IMR-90 (cell line): ENCODE data around the gene MCTP1. TPM values are rescaled to one million over a fixed set of nuclear protein-coding genes. Genes with fewer than 3 reads are reported as not detected.

Experiments
- ATAC-seq: fragments of 200-7000 bp; cut with Tn5 transposase; 2 replicates; pipeline ENCODE4 v1.9.1; 2020; ENCODE audit warnings: low read depth, mild to moderate bottlenecking, moderate library complexity
- BruUV-seq: library from RNA; stranded (reverse); fragments of 400-500 nt; replicated peaks from 2 replicates; lab custom pipeline; 2021; lab: Mats Ljungman, UMichigan
- CTCF ChIA-PET: fragments of 300-600 bp; formaldehyde crosslinking; extraction: SDS; loops from one replicate; lab custom pipeline; 2021; ENCODE audit warnings: antibody characterized with exemption; lab: Yijun Ruan, JAX
- POLR2A ChIA-PET: fragments of 300-600 bp; sonication (Branson Sonifier 250); formaldehyde crosslinking; loops from one replicate; lab custom pipeline; 2022; ENCODE audit warnings: antibody characterized with exemption; ENCODE audit not compliant: unreplicated experiment; lab: Charles Lee
- DNase-seq: peaks from one replicate; pipeline ENCODE4 v3.0.0; 2013
- H2AFZ ChIP-seq: replicated peaks from 2 replicates; pipeline ENCODE3; 2013; ENCODE audit warnings: low read length, mild to moderate bottlenecking; ENCODE audit not compliant: poor library complexity
- H2AK5ac ChIP-seq: 2 replicates; pipeline ENCODE4 v1.6.1; 2013; ENCODE audit warnings: low read depth, low read length, inconsistent platforms
- H2AK9ac ChIP-seq: replicated peaks from 2 replicates; pipeline ENCODE3; 2013; ENCODE audit warnings: mild to moderate bottlenecking, low read depth, low read length, moderate library complexity; ENCODE audit not compliant: poor library complexity
- H2BK120ac ChIP-seq: 2 replicates; pipeline ENCODE4 v1.6.1; 2013; ENCODE audit warnings: low read depth, low read length, inconsistent platforms
- H2BK15ac ChIP-seq: 3 replicates; pipeline ENCODE4 v1.6.1; 2013; ENCODE audit warnings: low read depth, low read length, inconsistent platforms
- H2BK20ac ChIP-seq: 2 replicates; pipeline ENCODE4 v1.6.1; 2013; ENCODE audit warnings: low read depth, mild to moderate bottlenecking, inconsistent platforms, low read length, moderate library complexity
- H2BK5ac ChIP-seq: 2 replicates; pipeline ENCODE4 v1.6.1; 2013; ENCODE audit warnings: mild to moderate bottlenecking, low read depth, low read length, inconsistent platforms; ENCODE audit not compliant: poor library complexity, severe bottlenecking
- H3K14ac ChIP-seq: replicated peaks from 2 replicates; pipeline ENCODE4 v1.6.1; 2013; ENCODE audit warnings: low read depth, low read length, inconsistent platforms
- H3K18ac ChIP-seq: 2 replicates; pipeline ENCODE4 v1.6.1; 2013; ENCODE audit warnings: low read depth, low read length, control low read depth
- H3K23ac ChIP-seq: 2 replicates; pipeline ENCODE4 v1.6.1; 2013; ENCODE audit warnings: low read depth, low read length, inconsistent platforms
- H3K27ac ChIP-seq: 2 replicates; pipeline ENCODE4 v1.5.1; 2013; ENCODE audit warnings: mild to moderate bottlenecking, control low read depth, low read length; ENCODE audit not compliant: insufficient read depth
- H3K27me3 ChIP-seq: 2 replicates; pipeline ENCODE4 v1.6.1; 2013; ENCODE audit warnings: low read length; ENCODE audit not compliant: control insufficient read depth, insufficient read depth
- H3K36me3 ChIP-seq: 2 replicates; pipeline ENCODE4 v1.6.1; 2013; ENCODE audit warnings: low read length, mixed read lengths; ENCODE audit not compliant: control insufficient read depth, insufficient read depth
- H3K4ac ChIP-seq: 2 replicates; pipeline ENCODE4 v1.6.1; 2013; ENCODE audit warnings: low read depth, low read length, inconsistent platforms
- H3K4me1 ChIP-seq: 2 replicates; pipeline ENCODE4 v1.6.1; 2013; ENCODE audit warnings: low read length, mixed read lengths; ENCODE audit not compliant: control insufficient read depth, insufficient read depth
- H3K4me2 ChIP-seq: 2 replicates; pipeline ENCODE4 v1.6.1; 2013; ENCODE audit warnings: low read depth, mild to moderate bottlenecking, control low read depth, low read length, moderate library complexity
- H3K4me3 ChIP-seq: 2 replicates; pipeline ENCODE4 v1.5.1; 2013; ENCODE audit warnings: low read depth, mild to moderate bottlenecking, control low read depth, low read length, moderate library complexity; ENCODE audit not compliant: insufficient read depth
- H3K56ac ChIP-seq: 2 replicates; pipeline ENCODE4 v1.6.1; 2013; ENCODE audit warnings: low read length, inconsistent platforms; ENCODE audit not compliant: insufficient read depth; ENCODE audit errors: extremely low read depth
- H3K79me1 ChIP-seq, 2 experiments: 2 replicates each; pipeline ENCODE4 v1.6.1; 2013; ENCODE audit warnings: low read length in 2 of 2, inconsistent platforms in 1 of 2, low read depth in 1 of 2
- H3K9ac ChIP-seq: 2 replicates; pipeline ENCODE4 v1.6.1; 2013; ENCODE audit warnings: low read depth, low read length, control low read depth
- H3K9me1 ChIP-seq: 2 replicates; pipeline ENCODE4 v1.6.1; 2013; ENCODE audit warnings: low read length, inconsistent platforms; ENCODE audit not compliant: insufficient read depth
- H3K9me3 ChIP-seq: 2 replicates; pipeline ENCODE4 v1.6.1; 2013; ENCODE audit warnings: low read length; ENCODE audit not compliant: control insufficient read depth, insufficient read depth
- H4K20me1 ChIP-seq: 2 replicates; pipeline ENCODE4 v1.6.1; 2013; ENCODE audit warnings: low read length, inconsistent platforms; ENCODE audit not compliant: insufficient read depth
- H4K5ac ChIP-seq: 2 replicates; pipeline ENCODE4 v1.6.1; 2013; ENCODE audit warnings: mild to moderate bottlenecking, low read depth, low read length, control low read depth
- H4K8ac ChIP-seq, 2 experiments: 2 replicates each; pipeline ENCODE4 v1.6.1; 2013; ENCODE audit warnings: low read depth in 2 of 2, low read length in 2 of 2, control low read depth in 1 of 2, inconsistent platforms in 1 of 2
- H4K91ac ChIP-seq: 2 replicates; pipeline ENCODE4 v1.6.1; 2013; ENCODE audit warnings: low read depth, low read length, inconsistent platforms; ENCODE audit not compliant: insufficient read depth
- CEBPB ChIP-seq: IDR thresholded peaks from 2 replicates; pipeline ENCODE4 v1.6.1; 2012; ENCODE audit warnings: low read depth, low read length, improper control_type of control experiment
- MAZ ChIP-seq: IDR thresholded peaks from 2 replicates; pipeline ENCODE4 v1.6.1; 2012; ENCODE audit warnings: low read depth, mild to moderate bottlenecking, low read length, improper control_type of control experiment, moderate library complexity, borderline replicate concordance
- WGBS, 2 experiments: methylation state at CpG; one replicate each; pipeline versions ENCODE4 v1.1.5 to v1.1.7; 2013; ENCODE audit warnings: missing lambda C conversion rate in 2 of 2; ENCODE audit not compliant: insufficient read length in 1 of 2; ENCODE audit errors: extremely low coverage in 2 of 2; 5-methylcytosine and 5-hydroxymethylcytosine counted together
- dilution Hi-C: fragments of 300-500 bp; cut with HindIII; formaldehyde crosslinking; loops from one replicate; pipeline ENCODE4 v1.14.3; 2018; ENCODE audit warnings: low sequenced_read_pairs; ENCODE audit not compliant: unreplicated experiment
- in situ Hi-C: fragments of 300-500 bp; cut with MboI; formaldehyde crosslinking; loops from 3 replicates; pipeline ENCODE4 v1.14.3; 2019; ENCODE audit warnings: low sequenced_read_pairs, inconsistent platforms, mixed read lengths
- intact Hi-C: fragments of 100-400 bp; cut with micrococcal nuclease; formaldehyde crosslinking; loops from 2 replicates; pipeline ENCODE4 v1.10.0; 2022
- polyA plus RNA-seq, 3 experiments: library from polyadenylated mRNA; depleted of rRNA; stranded (reverse); fragments of >200 nt; gene quantifications; 2 replicates each; pipeline ENCODE4 v1.2.3, GENCODE V29; 2012; ENCODE audit warnings: low replicate concordance in 1 of 3
- total RNA-seq: library from RNA; depleted of rRNA; stranded (reverse); fragments of >200 nt; gene quantifications from 2 replicates; pipeline ENCODE4 v1.2.3, GENCODE V29; 2012

The MCTP1 gene
- total and polyA plus RNA-seq, 2 of the 4 experiments (the other 2 are of a cell fraction), result 0.21 TPM; not detected in 1

GRCh38 chr5:95081982-95082381 lies 202.9 kb downstream of the MCTP1 start:
- BruUV-seq, result no TSS peak
- POLR2A ChIA-PET, result interaction anchor here (1.2 kb wide), 1 partner anchor 8 kb away, joined by 4 read pairs; no protein-coding TSS in a partner anchor
- Histone ChIP-seq H3K9me3 (no peaks in the 10 kb centered on the region), H2BK120ac (no peak overlapping the region), H2BK5ac (no peak overlapping the region), H3K4me1 (no peaks in the 10 kb centered on the region), H3K14ac (no peak overlapping the region), H4K5ac (no peak overlapping the region), H3K4ac (no peak overlapping the region), H3K4me3 (no peak overlapping the region), H4K8ac (no peak overlapping the region), H3K18ac (peak overlapping the region; percentile 55; the same call in 1 of the 2 replicates), H3K23ac (no peak overlapping the region), H2AK5ac (no peak overlapping the region), H3K36me3 (no peaks in the 10 kb centered on the region), H3K27ac (no peak overlapping the region), H2AK9ac (no peak overlapping the region), H3K27me3 (no peaks in the 10 kb centered on the region), H3K9ac (no peak overlapping the region), H3K9me1 (no peaks in the 10 kb centered on the region; the same call in 1 of the 2 replicates), H4K91ac (no peak overlapping the region), H2BK15ac (no peak overlapping the region), H2AFZ (no peak overlapping the region), H3K4me2 (peak overlapping the region; percentile 29; the same call in 1 of the 2 replicates), H4K20me1 (no peaks in the 10 kb centered on the region), H3K56ac (no peak overlapping the region), H3K79me1 (no peaks in the 10 kb centered on the region), H2BK20ac (no peak overlapping the region)
- in situ Hi-C loops (no loop called here), dilution Hi-C loops (no loop called here), intact Hi-C loops (no loop called here)
- DNase-seq (peak; percentile 53), ATAC-seq (0 out of 2 replicates have a peak, but pooled peaks have one; percentile 13)
- WGBS, 2 experiments, result no CpG with 5 or more reads among the region's 3 CpGs
- CTCF ChIA-PET, result interaction anchor here (1.1 kb wide), 1 partner anchor 29 kb away, joined by 4 read pairs; no protein-coding TSS in a partner anchor
- TF ChIP-seq MAZ (no peak), CEBPB (peak; percentile 23; the same call in 1 of the 2 replicates)
